OCI-LY1 (cell line): ENCODE data around the gene PKP3.

Experiments
- EZH2 ChIP-seq: fragments of 200-600 bp; sonication (generic), shearing (Covaris generic); IDR thresholded peaks from 2 replicates; pipeline ENCODE4 v1.8.0; 2017; ENCODE audit warnings: borderline replicate concordance, mixed run types, mild to moderate bottlenecking, antibody characterized with exemption, low read length, moderate library complexity, mixed read lengths
- TF ChIP-seq, protein P1 (sequence below): fragments of 200-600 bp; sonication (generic), shearing (Covaris generic); IDR thresholded peaks from 2 replicates; pipeline ENCODE4 v1.5.1; 2017; ENCODE audit warnings: mild to moderate bottlenecking, antibody characterized with exemption, low read length, moderate library complexity, mixed read lengths

DNA sequence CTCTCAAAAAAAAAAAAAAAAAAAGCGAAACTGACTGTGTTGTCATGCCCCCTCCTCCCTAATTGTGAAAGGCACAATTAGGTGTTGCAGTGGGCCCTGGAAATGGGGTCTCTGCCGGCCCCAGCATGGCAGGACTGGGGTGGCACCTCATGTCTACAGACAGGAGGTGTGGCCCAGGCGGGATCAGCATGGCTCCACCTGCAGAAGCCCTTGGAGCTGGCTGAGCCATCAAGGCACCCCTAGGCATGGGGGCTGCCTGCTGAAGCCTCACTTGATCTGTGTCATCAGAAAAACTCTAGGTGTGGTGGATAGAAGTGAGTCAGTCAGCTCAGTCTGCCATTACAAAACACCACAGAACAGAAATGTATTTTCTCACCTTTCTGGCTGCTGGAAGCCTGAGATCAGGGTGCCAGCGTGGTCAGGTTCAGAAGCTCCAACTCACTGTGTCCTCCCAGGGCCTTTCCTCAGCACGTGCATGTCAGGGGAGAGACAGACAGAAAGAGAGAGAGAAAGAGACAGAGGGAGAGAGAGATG is 34.8 kb upstream of the PKP3 start:
- no peak for TF ChIP-seq EZH2
- TF ChIP-seq, protein P1, sequence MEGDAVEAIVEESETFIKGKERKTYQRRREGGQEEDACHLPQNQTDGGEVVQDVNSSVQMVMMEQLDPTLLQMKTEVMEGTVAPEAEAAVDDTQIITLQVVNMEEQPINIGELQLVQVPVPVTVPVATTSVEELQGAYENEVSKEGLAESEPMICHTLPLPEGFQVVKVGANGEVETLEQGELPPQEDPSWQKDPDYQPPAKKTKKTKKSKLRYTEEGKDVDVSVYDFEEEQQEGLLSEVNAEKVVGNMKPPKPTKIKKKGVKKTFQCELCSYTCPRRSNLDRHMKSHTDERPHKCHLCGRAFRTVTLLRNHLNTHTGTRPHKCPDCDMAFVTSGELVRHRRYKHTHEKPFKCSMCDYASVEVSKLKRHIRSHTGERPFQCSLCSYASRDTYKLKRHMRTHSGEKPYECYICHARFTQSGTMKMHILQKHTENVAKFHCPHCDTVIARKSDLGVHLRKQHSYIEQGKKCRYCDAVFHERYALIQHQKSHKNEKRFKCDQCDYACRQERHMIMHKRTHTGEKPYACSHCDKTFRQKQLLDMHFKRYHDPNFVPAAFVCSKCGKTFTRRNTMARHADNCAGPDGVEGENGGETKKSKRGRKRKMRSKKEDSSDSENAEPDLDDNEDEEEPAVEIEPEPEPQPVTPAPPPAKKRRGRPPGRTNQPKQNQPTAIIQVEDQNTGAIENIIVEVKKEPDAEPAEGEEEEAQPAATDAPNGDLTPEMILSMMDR: no peak
